Ecto neural progenitor cell (in vitro differentiated cells): ENCODE data around the gene NDUFS3.
A peak's percentile ranks its signal among the peaks of the same experiment; 100 is the strongest.
"Not testable (repeated sequence)": the region's sequence is repeated elsewhere in the genome, so short reads cannot be mapped to it uniquely, and the experiment has no call there.

Source experiments
- DNase-seq: peaks from one replicate; pipeline ENCODE4 v3.0.0-alpha.2; 2018; ENCODE audit warnings: low spot score

The NDUFS3 gene

DNA sequence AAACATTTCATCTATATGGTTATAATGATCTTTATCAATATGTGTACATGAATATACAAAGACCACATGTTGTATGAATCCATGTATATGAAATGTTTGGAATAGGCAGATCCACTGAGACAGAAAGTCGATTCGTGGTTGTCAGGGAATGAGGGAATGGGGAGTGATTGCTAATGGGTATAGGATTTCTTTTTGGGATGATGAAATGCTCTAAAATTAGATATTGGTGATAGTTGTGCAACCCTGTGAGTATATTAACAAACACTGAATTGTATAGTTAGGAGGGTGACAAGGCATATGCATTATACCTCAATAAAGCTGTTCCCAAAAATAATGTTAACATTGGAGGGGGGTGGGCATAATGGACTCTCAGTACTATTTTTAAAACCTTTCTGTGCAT, 18.4 kb upstream of the NDUFS3 start:
- no peak for DNase-seq

- DNase-seq, result not testable (repeated sequence)
Measured at GRCh38 chr11:47562393-47562792, 16.5 kb upstream of the NDUFS3 start.

- not testable (repeated sequence) for DNase-seq
Measured at GRCh38 chr11:47564366-47564765, 14.5 kb upstream of the NDUFS3 start.

DNA sequence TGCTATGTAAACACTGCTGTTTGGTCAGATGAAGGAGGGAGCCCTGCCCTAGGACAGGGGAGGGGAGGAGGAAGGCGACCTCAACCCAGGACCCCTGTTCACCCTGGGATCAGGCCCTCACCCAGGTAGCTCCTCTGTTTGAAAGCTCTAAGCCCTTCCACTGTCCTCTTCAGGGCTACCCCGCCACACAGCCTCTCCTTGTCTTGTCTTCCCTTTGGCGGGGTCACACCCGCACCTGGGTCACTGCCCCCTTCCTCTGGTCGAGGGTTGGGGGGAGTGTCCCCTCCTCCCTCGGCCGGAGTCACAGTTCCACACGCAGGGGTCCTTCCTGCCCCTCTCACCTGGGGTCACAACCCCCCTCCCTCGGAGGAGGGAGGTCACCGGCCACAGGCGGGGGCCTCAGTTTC, 13.9 kb upstream of the NDUFS3 start:
- DNase-seq, result no peak

- peak; percentile 79 for DNase-seq
Measured at GRCh38 chr11:47565340-47566148, 13.3 kb upstream of the NDUFS3 start, which contains the start of gene PTPMT1. Gene PTPMT1 (plus strand): TSS chr11:47565599. CDS start chr11:47565623, 24 bp downstream.

DNA sequence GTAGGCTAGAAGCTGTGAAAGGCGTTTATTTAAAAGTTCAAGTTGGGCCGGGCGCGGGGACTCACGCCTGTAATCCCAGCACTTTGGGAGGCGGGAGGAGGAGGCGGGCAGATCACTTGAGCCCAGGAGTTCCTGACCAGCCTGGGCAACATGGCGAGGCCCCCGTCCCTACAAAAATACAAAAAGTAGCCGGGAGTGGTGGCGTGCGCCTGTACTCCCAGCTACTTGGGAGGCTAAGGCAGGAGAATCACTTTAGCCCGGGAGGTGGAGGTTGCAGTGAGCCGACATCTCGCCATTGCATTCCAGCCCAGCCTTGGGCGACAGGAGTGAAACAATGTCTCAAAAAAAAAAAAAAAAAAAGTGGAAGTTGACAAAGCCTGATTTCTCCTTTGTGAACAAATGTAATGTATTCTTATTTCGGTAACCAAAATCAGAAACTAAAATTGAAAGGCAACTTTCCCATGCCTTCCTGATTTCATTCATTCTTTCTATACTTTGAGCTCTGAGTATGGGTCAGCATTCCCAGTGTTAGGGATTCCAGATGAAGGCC, 12.7 kb upstream of the NDUFS3 start:
- no peak for DNase-seq

DNA sequence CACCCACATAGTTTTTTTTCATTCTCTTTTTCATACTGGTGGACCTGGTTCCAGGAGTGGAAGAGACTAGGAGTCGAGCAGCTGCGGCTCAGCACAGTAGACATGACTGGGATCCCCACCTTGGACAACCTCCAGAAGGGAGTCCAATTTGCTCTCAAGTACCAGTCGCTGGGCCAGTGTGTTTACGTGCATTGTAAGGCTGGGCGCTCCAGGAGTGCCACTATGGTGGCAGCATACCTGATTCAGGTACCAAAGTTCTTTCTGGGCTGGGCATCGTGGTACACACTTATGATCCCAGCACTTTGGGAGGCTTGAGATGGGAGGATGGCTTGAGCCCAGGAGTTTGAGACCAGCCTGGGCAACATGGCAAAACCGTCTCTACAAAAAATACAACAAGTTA, 9.2 kb upstream of the NDUFS3 start:
- DNase-seq, result no peak

GRCh38 chr11:47570651-47571356, 8.1 kb upstream of the NDUFS3 start:
- DNase-seq, result no peak

- no peak for DNase-seq
Measured at GRCh38 chr11:47571357-47571729, 7.5 kb upstream of the NDUFS3 start.

- no peak for DNase-seq
Measured at GRCh38 chr11:47571895-47572294, 7.0 kb upstream of the NDUFS3 start.

GRCh38 chr11:47572715-47573255, 6.1 kb upstream of the NDUFS3 start:
- no peak for DNase-seq

DNA sequence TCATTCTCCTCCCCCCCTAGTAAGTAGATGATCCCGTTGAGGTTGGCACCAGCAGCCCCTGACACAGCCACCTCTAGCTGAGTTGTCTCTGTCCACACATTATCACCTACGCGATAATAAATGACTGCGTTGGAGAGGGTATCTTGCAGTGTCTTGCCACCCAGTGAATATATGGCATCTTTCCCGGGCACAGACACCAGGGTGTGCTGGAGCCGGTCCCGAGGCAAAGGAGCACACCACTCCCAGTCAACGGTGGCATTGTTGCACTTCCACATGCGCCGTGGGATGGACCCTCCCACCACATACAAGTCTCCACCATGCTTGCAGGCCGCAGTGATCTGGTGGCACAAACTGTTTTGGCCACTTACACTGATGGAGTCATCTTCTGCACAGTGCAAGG, 5.6 kb upstream of the NDUFS3 start:
- DNase-seq, result no peak

GRCh38 chr11:47577460-47578041, 1.3 kb upstream of the NDUFS3 start:
- DNase-seq, result no peak

GRCh38 chr11:47583844-47584243, 5.0 kb downstream of the NDUFS3 start:
- DNase-seq, result no peak

GRCh38 chr11:47586098-47586855, 7.4 kb downstream of the NDUFS3 start, which contains the start of gene FAM180B:
Gene FAM180B (plus strand): TSS chr11:47586678. CDS start chr11:47586769, 91 bp downstream.
- no peak for DNase-seq

GRCh38 chr11:47587039-47587716, 8.3 kb downstream of the NDUFS3 start:
- DNase-seq, result no peak

DNA sequence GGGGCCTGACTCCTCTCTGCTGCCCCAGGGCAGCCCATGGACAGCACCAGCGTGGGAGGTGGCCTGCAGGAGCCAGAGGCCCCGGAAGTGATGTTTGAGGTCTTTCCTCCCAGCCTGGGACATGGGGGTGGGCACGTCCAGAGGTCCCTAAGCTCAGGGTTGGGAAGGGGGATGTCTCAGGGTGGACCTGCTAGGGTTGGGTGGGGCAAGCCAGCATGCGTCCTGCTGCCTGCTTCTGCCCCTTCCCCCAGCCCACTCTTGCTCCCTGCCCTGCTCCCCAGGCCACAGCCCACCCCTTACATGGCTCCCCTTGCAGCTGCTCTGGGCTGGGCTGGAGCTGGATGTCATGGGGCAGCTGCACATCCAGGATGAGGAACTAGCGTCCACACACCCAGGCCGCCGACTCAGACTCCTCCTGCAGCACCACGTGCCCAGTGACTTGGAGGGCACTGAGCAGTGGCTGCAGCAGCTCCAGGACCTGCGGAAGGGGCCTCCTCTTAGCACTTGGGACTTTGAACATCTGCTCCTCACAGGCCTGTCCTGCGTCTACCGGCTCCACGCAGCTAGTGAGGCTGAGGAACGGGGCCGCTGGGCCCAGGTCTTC, 9.0 kb downstream of the NDUFS3 start:
- no peak for DNase-seq

DNA sequence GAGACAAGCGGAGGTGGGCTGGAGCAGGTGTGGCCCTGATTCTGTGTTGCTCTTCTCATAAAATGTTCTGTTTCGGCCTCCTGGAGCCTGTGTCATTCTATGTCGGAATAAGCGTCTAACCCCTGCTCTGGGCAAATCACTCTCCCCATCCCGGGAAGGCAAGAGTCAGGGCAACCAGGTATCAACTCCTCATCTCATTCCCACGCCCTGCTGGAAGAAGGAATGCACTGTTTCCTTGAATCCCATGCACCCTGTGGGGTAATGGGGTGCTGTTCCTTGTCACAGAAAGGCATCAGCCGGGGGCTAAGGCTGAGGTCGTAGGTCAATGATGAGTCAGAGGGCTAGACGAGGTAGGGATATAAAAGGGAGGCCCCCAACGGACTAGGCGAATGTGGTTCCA, 10.2 kb downstream of the NDUFS3 start:
- DNase-seq, result no peak

DNA sequence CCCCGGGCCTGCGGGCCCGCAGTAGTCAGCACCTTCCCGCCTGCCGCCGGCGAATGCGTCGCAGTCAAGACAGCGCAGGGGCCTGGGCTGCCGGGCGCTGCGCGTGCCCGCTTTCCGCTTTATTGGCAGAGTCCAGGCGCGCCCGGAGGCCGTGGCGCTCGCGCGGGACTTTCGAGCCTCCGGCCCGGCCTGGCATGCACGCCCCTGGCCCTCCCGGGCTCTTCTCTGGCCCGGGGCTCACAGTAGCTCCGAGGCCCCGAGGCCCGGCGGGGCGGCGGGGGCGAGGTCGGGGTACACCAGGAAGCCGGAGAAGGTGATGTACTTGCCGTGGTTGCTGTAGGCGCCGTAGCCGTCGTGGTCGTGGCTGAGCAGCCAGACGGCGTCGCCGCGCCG, 10.7 kb downstream of the NDUFS3 start:
- DNase-seq, result no peak

DNA sequence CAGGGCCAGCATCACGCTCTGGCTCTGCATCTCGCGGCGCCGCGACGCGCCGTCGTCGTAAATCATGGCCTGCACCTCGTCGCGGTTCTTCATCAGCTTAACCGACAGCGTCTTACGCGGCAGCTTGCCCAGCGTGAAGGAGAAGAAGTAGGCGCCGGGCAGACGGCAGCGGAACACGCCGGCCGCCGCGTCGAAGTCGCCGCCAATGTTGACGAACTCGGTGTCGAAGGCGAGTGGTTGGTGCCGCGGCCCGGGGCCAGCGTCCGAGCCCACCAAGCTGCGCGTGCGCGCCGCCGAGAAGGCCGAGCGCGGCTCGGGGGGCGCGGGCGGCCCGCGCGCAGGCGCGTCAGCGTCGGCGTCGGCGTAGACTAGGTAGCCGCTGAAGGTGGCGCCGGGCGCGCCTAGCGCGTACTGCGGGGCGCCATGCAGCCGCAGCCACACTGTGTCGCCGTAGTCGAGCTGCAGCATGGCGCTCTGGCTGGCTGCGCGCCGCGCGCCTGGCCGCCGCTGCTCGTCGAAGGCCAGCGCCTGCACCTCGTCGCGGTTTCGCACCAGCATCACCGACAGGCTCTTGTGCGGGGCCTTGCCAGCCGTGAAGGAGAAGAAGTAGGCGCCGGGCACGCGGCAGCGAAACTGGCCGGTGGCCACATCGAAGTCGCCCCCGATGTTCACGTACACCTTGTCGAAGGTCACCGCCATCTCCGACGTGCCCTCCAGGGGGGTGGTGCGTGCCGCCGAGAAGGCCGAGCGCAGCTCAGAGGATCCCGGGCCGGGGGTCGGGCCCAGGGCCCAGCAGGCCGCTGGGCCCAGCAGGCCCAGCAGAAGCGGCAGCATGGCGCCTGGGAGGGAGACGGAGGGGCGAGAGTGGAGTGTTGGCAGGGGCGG, 11.3 kb downstream of the NDUFS3 start:
- no peak for DNase-seq
